Colonic mucosa (tissue), 4 donors: ENCODE measurements around the gene GNPTAB. TPM values are rescaled to one million over a fixed set of nuclear protein-coding genes. Genes with fewer than 3 reads are reported as not detected.

ENCODE experiments used
- DNase-seq: peaks from one replicate; pipeline ENCODE4 v3.0.0-alpha.2; 2020
- H3K27ac ChIP-seq: fragments of 200-600 bp; one replicate; pipeline ENCODE4 v1.8.0; 2021
- H3K27me3 ChIP-seq: fragments of 200-600 bp; one replicate; pipeline ENCODE4 v1.8.0; 2021
- H3K36me3 ChIP-seq: fragments of 200-600 bp; one replicate; pipeline ENCODE4 v1.8.0; 2021
- H3K4me1 ChIP-seq: fragments of 200-600 bp; one replicate; pipeline ENCODE4 v1.8.0; 2021; ENCODE audit warnings: mild to moderate bottlenecking
- H3K4me3 ChIP-seq: fragments of 200-600 bp; one replicate; pipeline ENCODE4 v1.8.0; 2021
- H3K9ac ChIP-seq, 2 donors: one replicate each; pipeline ENCODE4 v1.7.0; 2013; ENCODE audit warnings: control low read depth in 2 of 2, low read depth in 2 of 2, low read length in 2 of 2
- H3K9me3 ChIP-seq: fragments of 200-600 bp; one replicate; pipeline ENCODE4 v1.8.0; 2021
- intact Hi-C: fragments of 100-400 bp; cut with DNase I; formaldehyde crosslinking; loops from one replicate; pipeline ENCODE4 v1.14.1; 2022
- total RNA-seq, 2 donors: library from RNA; stranded (reverse); fragmentation: NEBNext Ultra II Directional in 1 of 2; extraction: Animal tissue kit (Norgen Biotek cat#: 25700) in 1 of 2; gene quantifications; one replicate each; pipeline ENCODE4 v1.2.1, GENCODE V29; 2021
- TF ChIP-seq, protein P1 (sequence below): fragments of 200-600 bp; IDR thresholded peaks from one replicate; pipeline ENCODE4 v1.8.0; 2022; ENCODE audit warnings: antibody characterized with exemption, mild to moderate bottlenecking
- donor health status: healthy.
- donor health status: DM: no; HTN: no; CAD: no.
- donor health status: DM: no; HTN: no; CAD: no.

The GNPTAB gene
- total RNA-seq, 2 donors from 2014 or later = 49.1 to 103 TPM

DNA sequence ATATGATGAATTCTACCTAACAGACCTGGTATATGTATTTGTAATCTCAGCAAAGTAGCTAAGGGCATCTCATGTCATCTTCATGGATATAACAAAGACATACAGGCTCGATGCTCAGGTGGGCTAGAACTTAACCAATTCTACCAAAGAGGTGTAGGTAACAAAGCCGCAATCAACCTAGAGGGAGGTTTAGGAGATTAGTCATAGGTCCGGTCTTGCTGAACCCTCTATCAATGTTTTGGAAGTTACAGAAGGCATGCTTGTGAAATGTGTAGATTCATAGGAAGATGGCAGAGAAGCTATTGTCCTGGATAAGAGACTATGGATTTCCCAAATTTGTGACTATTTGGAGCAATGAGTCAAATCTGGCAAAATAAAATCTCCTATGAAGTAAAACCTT is 48.9 kb downstream of the GNPTAB start:
- DNase-seq = no peak
- no peak overlapping the region for H3K4me3 ChIP-seq
- no peak overlapping the region for H3K27ac ChIP-seq
- H3K9me3 ChIP-seq = no peaks in the 10 kb centered on the region
- intact Hi-C loops = no loop called here
- H3K4me1 ChIP-seq = peaks cover 5% of the 10 kb centered on the region
- TF ChIP-seq, protein P1, sequence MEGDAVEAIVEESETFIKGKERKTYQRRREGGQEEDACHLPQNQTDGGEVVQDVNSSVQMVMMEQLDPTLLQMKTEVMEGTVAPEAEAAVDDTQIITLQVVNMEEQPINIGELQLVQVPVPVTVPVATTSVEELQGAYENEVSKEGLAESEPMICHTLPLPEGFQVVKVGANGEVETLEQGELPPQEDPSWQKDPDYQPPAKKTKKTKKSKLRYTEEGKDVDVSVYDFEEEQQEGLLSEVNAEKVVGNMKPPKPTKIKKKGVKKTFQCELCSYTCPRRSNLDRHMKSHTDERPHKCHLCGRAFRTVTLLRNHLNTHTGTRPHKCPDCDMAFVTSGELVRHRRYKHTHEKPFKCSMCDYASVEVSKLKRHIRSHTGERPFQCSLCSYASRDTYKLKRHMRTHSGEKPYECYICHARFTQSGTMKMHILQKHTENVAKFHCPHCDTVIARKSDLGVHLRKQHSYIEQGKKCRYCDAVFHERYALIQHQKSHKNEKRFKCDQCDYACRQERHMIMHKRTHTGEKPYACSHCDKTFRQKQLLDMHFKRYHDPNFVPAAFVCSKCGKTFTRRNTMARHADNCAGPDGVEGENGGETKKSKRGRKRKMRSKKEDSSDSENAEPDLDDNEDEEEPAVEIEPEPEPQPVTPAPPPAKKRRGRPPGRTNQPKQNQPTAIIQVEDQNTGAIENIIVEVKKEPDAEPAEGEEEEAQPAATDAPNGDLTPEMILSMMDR = no peak
- no peaks in the 10 kb centered on the region for H3K36me3 ChIP-seq
- no peaks in the 10 kb centered on the region for H3K27me3 ChIP-seq
- no peak overlapping the region for H3K9ac ChIP-seq

GRCh38 chr12:101780599-101780998 is 50.2 kb downstream of the GNPTAB start:
- TF ChIP-seq, protein P1 = no peak
- no peak for DNase-seq
- H3K36me3 ChIP-seq = no peaks in the 10 kb centered on the region
- H3K4me3 ChIP-seq = no peak overlapping the region
- no peaks in the 10 kb centered on the region for H3K27me3 ChIP-seq
- no peaks in the 10 kb centered on the region for H3K9me3 ChIP-seq
- H3K4me1 ChIP-seq = peaks cover 5% of the 10 kb centered on the region
- H3K27ac ChIP-seq = no peak overlapping the region
- intact Hi-C loops = no loop called here
- H3K9ac ChIP-seq = no peak overlapping the region

- Histone ChIP-seq H3K36me3 (no peaks in the 10 kb centered on the region), H3K9me3 (no peaks in the 10 kb centered on the region), H3K27ac (no peak overlapping the region), H3K4me3 (no peak overlapping the region), H3K9ac (no peak overlapping the region), H3K27me3 (no peaks in the 10 kb centered on the region), H3K4me1 (no peaks in the 10 kb centered on the region)
- DNase-seq = no peak
- intact Hi-C loops = loop anchor here (10.0 kb wide), 1 partner anchor 365 kb away; no protein-coding TSS in a partner anchor
- TF ChIP-seq, protein P1 = no peak
Measured at GRCh38 chr12:101779626-101780025, 51.1 kb downstream of the GNPTAB start.

- no peak overlapping the region for H3K27ac ChIP-seq
- DNase-seq = no peak
- H3K4me3 ChIP-seq = no peak overlapping the region
- no peaks in the 10 kb centered on the region for H3K4me1 ChIP-seq
- intact Hi-C loops = loop anchor here (10.0 kb wide), 1 partner anchor 364 kb away; no protein-coding TSS in a partner anchor
- H3K36me3 ChIP-seq = no peaks in the 10 kb centered on the region
- H3K9me3 ChIP-seq = no peaks in the 10 kb centered on the region
- H3K9ac ChIP-seq = no peak overlapping the region
- H3K27me3 ChIP-seq = no peaks in the 10 kb centered on the region
- TF ChIP-seq, protein P1 = no peak
Measured at GRCh38 chr12:101779200-101779599, 51.6 kb downstream of the GNPTAB start.

DNA sequence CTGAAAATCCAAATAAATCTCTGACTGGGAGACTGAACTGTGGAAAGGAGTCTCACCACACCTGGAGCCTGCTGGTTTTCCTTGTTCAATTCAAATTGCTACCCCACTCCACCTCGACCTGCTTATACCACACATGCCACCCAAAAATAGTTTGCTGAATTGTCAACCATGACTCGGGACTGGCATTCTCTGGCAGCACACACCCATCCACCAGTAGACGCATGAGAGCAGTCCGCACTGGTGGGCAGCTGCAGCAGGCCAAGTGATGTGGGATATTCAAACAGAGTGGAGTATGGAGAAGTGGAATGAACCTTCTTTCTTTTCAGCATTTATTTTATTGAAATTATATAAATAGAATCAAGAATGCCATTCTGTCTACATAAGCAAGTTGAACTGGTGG is 52.8 kb downstream of the GNPTAB start:
- Histone ChIP-seq H3K36me3 (no peaks in the 10 kb centered on the region), H3K9me3 (no peaks in the 10 kb centered on the region), H3K27me3 (no peaks in the 10 kb centered on the region), H3K4me1 (no peaks in the 10 kb centered on the region), H3K27ac (no peak overlapping the region), H3K9ac (no peak overlapping the region), H3K4me3 (no peak overlapping the region)
- TF ChIP-seq, protein P1 = no peak
- intact Hi-C loops = loop anchor here (10.0 kb wide), 1 partner anchor 363 kb away; no protein-coding TSS in a partner anchor
- DNase-seq = no peak
